ENCODE results near the gene IFT88.

IFT88 gene

GRCh38 chr13:20567881-20568528, 1.0 kb downstream of the IFT88 start:
- TF ChIP-seq CTCF (IDR thresholded peaks at IDR 0.05), result no peak

- no peak for TF ChIP-seq CTCF (IDR thresholded peaks at IDR 0.05)
These were observed 3.6 kb downstream of the IFT88 start for GRCh38 chr13:20570517-20570916.

GRCh38 chr13:20571676-20572075, 4.7 kb downstream of the IFT88 start:
- TF ChIP-seq CTCF (IDR thresholded peaks at IDR 0.05), result no peak

- no peak for TF ChIP-seq CTCF (IDR thresholded peaks at IDR 0.05)
These were observed 6.2 kb downstream of the IFT88 start for GRCh38 chr13:20573186-20573585.

GRCh38 chr13:20573636-20574035, 6.7 kb downstream of the IFT88 start:
- no peak for TF ChIP-seq CTCF (IDR thresholded peaks at IDR 0.05)

GRCh38 chr13:20579191-20579590, 12.2 kb downstream of the IFT88 start:
- no peak for TF ChIP-seq CTCF (IDR thresholded peaks at IDR 0.05)

GRCh38 chr13:20580257-20580656, 13.3 kb downstream of the IFT88 start:
- TF ChIP-seq CTCF (IDR thresholded peaks at IDR 0.05), result no peak

- no peak for TF ChIP-seq CTCF (IDR thresholded peaks at IDR 0.05)
These were observed 15.1 kb downstream of the IFT88 start for GRCh38 chr13:20582026-20582425.
